H1 (cell line): ENCODE measurements around the gene TEKTIP1. TPM values are rescaled to one million over a fixed set of nuclear protein-coding genes. Genes with fewer than 3 reads are reported as not detected.

Experiments
- CTCF ChIA-PET: fragments of 300-600 bp; sonication (Branson Sonifier 250); formaldehyde crosslinking; loops from one replicate; lab custom pipeline; 2021; ENCODE audit not compliant: partially characterized antibody; lab: Charles Lee
- POLR2A ChIA-PET: fragments of 300-600 bp; sonication (Branson Sonifier 250); formaldehyde crosslinking; loops from one replicate; lab custom pipeline; 2021; ENCODE audit warnings: inconsistent platforms; ENCODE audit not compliant: partially characterized antibody; lab: Charles Lee
- DNase-seq, 2 experiments: peaks; one replicate each; pipeline versions ENCODE4 v3.0.0 to v3.0.0-alpha.2; 2010 to 2022; ENCODE audit warnings: low spot score in 2 of 2, low read depth in 1 of 2, mixed read lengths in 1 of 2
- FAIRE-seq: peaks from 2 replicates; lab custom pipeline; 2011; peaks lifted over from hg19 to GRCh38; lab: Jason Lieb, UNC
- H2AFZ ChIP-seq: 2 replicates; pipeline ENCODE4 v1.8.1; 2012; ENCODE audit warnings: low read length, inconsistent platforms
- H2AK5ac ChIP-seq: 2 replicates; pipeline ENCODE4 v1.6.1; 2013; ENCODE audit warnings: low read depth, low read length
- H2BK120ac ChIP-seq: replicated peaks from 2 replicates; pipeline ENCODE3; 2013; ENCODE audit warnings: low read depth, low read length, inconsistent platforms
- H2BK12ac ChIP-seq: 2 replicates; pipeline ENCODE4 v1.6.1; 2013; ENCODE audit warnings: low read depth, low read length
- H2BK15ac ChIP-seq: 2 replicates; pipeline ENCODE4 v1.6.1; 2013; ENCODE audit warnings: low read length
- H2BK20ac ChIP-seq: 2 replicates; pipeline ENCODE4 v1.6.1; 2013; ENCODE audit warnings: low read length
- H2BK5ac ChIP-seq: 2 replicates; pipeline ENCODE4 v1.6.1; 2013; ENCODE audit warnings: low read depth, low read length
- H3K14ac ChIP-seq: 2 replicates; pipeline ENCODE4 v1.6.1; 2013; ENCODE audit warnings: inconsistent platforms; ENCODE audit not compliant: insufficient read length
- H3K18ac ChIP-seq: 2 replicates; pipeline ENCODE4 v1.6.1; 2013; ENCODE audit warnings: low read length; ENCODE audit errors: extremely low read depth
- H3K23ac ChIP-seq: 2 replicates; pipeline ENCODE4 v1.6.1; 2013; ENCODE audit warnings: inconsistent platforms; ENCODE audit not compliant: insufficient read length
- H3K23me2 ChIP-seq: 2 replicates; pipeline ENCODE4 v1.6.1; 2013; ENCODE audit warnings: low read depth, low read length
- H3K27ac ChIP-seq: 2 replicates; pipeline ENCODE4 v1.6.1; 2011; ENCODE audit warnings: low read depth, low read length, inconsistent platforms
- H3K27me3 ChIP-seq, 4 experiments: replicated peaks in 1 of 4; 1 replicate in 1 of 4; 2 replicates in 3 of 4; pipeline versions ENCODE4 v1.6.1 to v1.8.1; 2011 to 2013; ENCODE audit warnings: low read length in 3 of 4, mild to moderate bottlenecking in 3 of 4, inconsistent platforms in 2 of 4, mixed read lengths in 2 of 4, moderate library complexity in 1 of 4; ENCODE audit not compliant: control insufficient read depth in 3 of 4, insufficient read depth in 3 of 4; ENCODE audit errors: extremely low read depth in 1 of 4
- H3K36me3 ChIP-seq, 4 experiments: 2 replicates each; pipeline versions ENCODE4 v1.6.1 to v1.8.1; 2011 to 2013; ENCODE audit warnings: mild to moderate bottlenecking in 4 of 4, low read length in 3 of 4, moderate library complexity in 2 of 4, control low read depth in 1 of 4, inconsistent platforms in 1 of 4; ENCODE audit not compliant: insufficient read depth in 4 of 4, control insufficient read depth in 2 of 4
- H3K4ac ChIP-seq: replicated peaks from 2 replicates; pipeline ENCODE3; 2013; ENCODE audit warnings: low read length, low read depth, mixed read lengths, inconsistent platforms; ENCODE audit not compliant: insufficient read length
- H3K4me1 ChIP-seq, 4 experiments: replicated peaks in 1 of 4; 1 replicate in 1 of 4; 2 replicates in 3 of 4; pipeline versions ENCODE4 v1.6.1 to v1.8.1; 2011 to 2013; ENCODE audit warnings: low read length in 3 of 4, inconsistent platforms in 2 of 4, mixed read lengths in 1 of 4; ENCODE audit not compliant: insufficient read depth in 4 of 4, control insufficient read depth in 3 of 4
- H3K4me2 ChIP-seq, 2 experiments: 2 replicates each; pipeline versions ENCODE4 v1.6.1 to v1.8.1; 2011 to 2013; ENCODE audit warnings: low read depth in 2 of 2, low read length in 2 of 2, control low read depth in 1 of 2, inconsistent platforms in 1 of 2, mild to moderate bottlenecking in 1 of 2; ENCODE audit not compliant: insufficient read depth in 1 of 2
- H3K4me3 ChIP-seq, 4 experiments: fragments of 200-600, 300-600 bp in 1 of 4; sonication (generic), shearing (Covaris generic), sonication (Bioruptor Twin) in 1 of 4; 2 replicates each; pipeline versions ENCODE4 v1.5.1 to v1.8.1; 2011 to 2016; ENCODE audit warnings: low read length in 4 of 4, low read depth in 3 of 4, control low read depth in 2 of 4, inconsistent platforms in 2 of 4, mild to moderate bottlenecking in 2 of 4, mixed read lengths in 1 of 4, moderate library complexity in 1 of 4; ENCODE audit not compliant: insufficient read depth in 2 of 4; ENCODE audit errors: extremely low read depth in 1 of 4
- H3K56ac ChIP-seq: replicated peaks from 2 replicates; pipeline ENCODE3; 2013; ENCODE audit warnings: low read depth, mild to moderate bottlenecking, mixed read lengths, low read length, inconsistent platforms; ENCODE audit not compliant: insufficient read length
- H3K79me1 ChIP-seq: 2 replicates; pipeline ENCODE4 v1.6.1; 2013; ENCODE audit warnings: low read depth, low read length, control low read depth
- H3K79me2 ChIP-seq, 2 experiments: 2 replicates each; pipeline versions ENCODE4 v1.6.1 to v1.8.1; 2012 to 2013; ENCODE audit warnings: low read length in 2 of 2, mild to moderate bottlenecking in 2 of 2, inconsistent platforms in 1 of 2; ENCODE audit not compliant: insufficient read depth in 2 of 2, control insufficient read depth in 1 of 2
- H3K9ac ChIP-seq, 4 experiments: replicated peaks in 1 of 4; 1 replicate in 1 of 4; 2 replicates in 3 of 4; pipeline versions ENCODE4 v1.6.1 to v1.8.1; 2011 to 2013; ENCODE audit warnings: low read depth in 3 of 4, low read length in 3 of 4, control low read depth in 2 of 4, mild to moderate bottlenecking in 2 of 4, moderate library complexity in 2 of 4, inconsistent platforms in 1 of 4; ENCODE audit errors: extremely low read depth in 1 of 4
- H3K9me3 ChIP-seq, 2 experiments: 2 replicates each; pipeline versions ENCODE4 v1.6.1 to v1.8.1; 2012 to 2013; ENCODE audit warnings: mild to moderate bottlenecking in 2 of 2, moderate library complexity in 2 of 2, control low read depth in 1 of 2, inconsistent platforms in 1 of 2, low read depth in 1 of 2, low read length in 1 of 2, mixed read lengths in 1 of 2; ENCODE audit not compliant: insufficient read depth in 2 of 2
- H4K20me1 ChIP-seq, 2 experiments: replicated peaks in 1 of 2; 2 replicates each; pipeline versions ENCODE3 to v1.8.1; 2011 to 2013; ENCODE audit warnings: inconsistent platforms in 2 of 2, low read length in 2 of 2, mild to moderate bottlenecking in 1 of 2; ENCODE audit not compliant: insufficient read depth in 2 of 2, control insufficient read depth in 1 of 2
- H4K5ac ChIP-seq: 2 replicates; pipeline ENCODE4 v1.6.1; 2013; ENCODE audit warnings: low read length, low read depth, mixed read lengths, inconsistent platforms; ENCODE audit not compliant: insufficient read length
- H4K8ac ChIP-seq: 2 replicates; pipeline ENCODE4 v1.8.0; 2013; ENCODE audit warnings: mild to moderate bottlenecking, moderate library complexity, low read length, inconsistent platforms; ENCODE audit not compliant: insufficient read depth; ENCODE audit errors: extremely low read depth
- H4K91ac ChIP-seq: replicated peaks from 2 replicates; pipeline ENCODE3; 2013; ENCODE audit warnings: low read length, mixed read lengths, inconsistent platforms; ENCODE audit not compliant: insufficient read length
- WGBS, 2 experiments: shearing (Covaris generic) in 1 of 2; methylation state at CpG; one replicate each; pipeline versions ENCODE4 v1.1.6 to v1.1.7; 2013 to 2015; ENCODE audit warnings: low lambda C conversion rate in 2 of 2, mixed read lengths in 2 of 2, inconsistent platforms in 1 of 2, low coverage in 1 of 2, missing lambda C conversion rate in 1 of 2; ENCODE audit not compliant: insufficient replicate concordance in 2 of 2, insufficient coverage in 1 of 2, insufficient read length in 1 of 2; ENCODE audit errors: extremely low coverage in 1 of 2, missing lambda C conversion rate in 1 of 2; 5-methylcytosine and 5-hydroxymethylcytosine counted together
- polyA plus RNA-seq, 7 experiments: library from polyadenylated mRNA; depleted of rRNA in 3 of 7; stranded (reverse) in 5 of 7; unstranded in 2 of 7; fragments of >200 nt in 5 of 7; fragments of 200-250 nt in 2 of 7; gene quantifications; 1 replicate in 5 of 7; 2 replicates in 1 of 7; 4 replicates in 1 of 7; pipeline versions ENCODE4 v1.2.1 to v1.2.3, GENCODE V29; 2011 to 2013; ENCODE audit warnings: missing spikeins in 2 of 7, mixed read lengths in 2 of 7
- total RNA-seq: library from RNA; stranded (reverse); fragmentation: NEBNext Ultra II Directional; extraction: Animal tissue kit (Norgen Biotek cat#: 25700); gene quantifications from 2 replicates; pipeline ENCODE4 v1.2.1, GENCODE V29; 2021

TEKTIP1 gene
- total and polyA plus RNA-seq, 2 of the 8 experiments (the other 6 are each of a cell fraction or from before 2014, with no cell fraction given), result 1.1 TPM; not detected in 1

GRCh38 chr19:3565139-3565538 is 26.2 kb downstream of the TEKTIP1 start:
- Histone ChIP-seq H2BK20ac (no peak overlapping the region), H3K79me1 (no peaks in the 10 kb centered on the region), H3K23me2 (no peaks in the 10 kb centered on the region), H2BK5ac (no peak overlapping the region), H2BK120ac (no peak overlapping the region), H3K14ac (no peak overlapping the region), H3K4ac (no peak overlapping the region), H3K4me1 (no peaks in the 10 kb centered on the region), H3K9ac (no peak overlapping the region), H3K18ac (no peak overlapping the region), H4K8ac (no peak overlapping the region), H3K27ac (no peak overlapping the region), H4K91ac (no peak overlapping the region), H2AFZ (no peak overlapping the region), H3K27me3 (peaks cover 0 to 7% (median 0%) of the 10 kb centered on the region in 4 experiments; a peak in 1 of 7 replicates), H3K23ac (no peak overlapping the region), H2AK5ac (no peak overlapping the region), H2BK12ac (no peak overlapping the region), H3K9me3 (no peaks in the 10 kb centered on the region), H4K20me1 (no peaks in the 10 kb centered on the region), H2BK15ac (no peak overlapping the region), H3K79me2 (no peaks in the 10 kb centered on the region), H3K56ac (no peak overlapping the region), H3K4me2 (no peak overlapping the region), H3K36me3 (no peaks in the 10 kb centered on the region), H3K4me3 (no peak overlapping the region), H4K5ac (no peak overlapping the region)
- ChIA-PET POLR2A (interaction anchor here (0.7 kb wide), 1 partner anchor 17 kb away, joined by 4 read pairs; no protein-coding TSS in a partner anchor), CTCF (interaction anchor here (0.8 to 1.8 kb wide), 4 partner anchors 10 to 48 kb away, joined by 3 to 8 read pairs (median 4); no protein-coding TSS in a partner anchor)
- no peak for FAIRE-seq
- 92% methylated on average over 19 of the region's 19 CpGs; no CpG with 5 or more reads in 1 of the 2 experiments for whole genome bisulfite sequencing, 2 experiments
- DNase-seq, result no peak
